A673 (cell line): Measurements from ENCODE around the gene AUNIP. TPM values are rescaled to one million over a fixed set of nuclear protein-coding genes. Genes with fewer than 3 reads are reported as not detected.

Experiments used
- BruUV-seq: library from RNA; stranded (reverse); fragments of 400-500 nt; replicated peaks from 2 replicates; lab custom pipeline; 2021; lab: Mats Ljungman, UMichigan
- CTCF ChIA-PET: fragments of 300-600 bp; sonication (Branson Sonifier 250); formaldehyde crosslinking; loops from one replicate; lab custom pipeline; 2022; ENCODE audit warnings: antibody characterized with exemption; lab: Charles Lee
- POLR2A ChIA-PET: fragments of 300-600 bp; sonication (Branson Sonifier 250); formaldehyde crosslinking; loops from one replicate; lab custom pipeline; 2022; ENCODE audit warnings: antibody characterized with exemption; ENCODE audit not compliant: low non-redundant PET; lab: Charles Lee
- DNase-seq: peaks from one replicate; pipeline ENCODE4 v3.0.0-alpha.2; 2015; ENCODE audit warnings: low spot score
- H3K27ac ChIP-seq: fragments of 200-600 bp; sonication (generic); 2 replicates; pipeline ENCODE4 v1.5.1; 2016; ENCODE audit warnings: mixed run types, low read depth, mild to moderate bottlenecking, mixed read lengths, antibody characterized with exemption, low read length; ENCODE audit not compliant: poor library complexity, severe bottlenecking
- H3K27me3 ChIP-seq: fragments of 200-600 bp; sonication (generic); replicated peaks from 2 replicates; pipeline ENCODE4 v1.6.1; 2017; ENCODE audit warnings: mixed run types, low read depth, mild to moderate bottlenecking, mixed read lengths, antibody characterized with exemption, low read length; ENCODE audit not compliant: insufficient read depth, poor library complexity
- H3K36me3 ChIP-seq: fragments of 200-600 bp; sonication (generic); 2 replicates; pipeline ENCODE4 v1.6.1; 2016; ENCODE audit warnings: mixed run types, mild to moderate bottlenecking, mixed read lengths, antibody characterized with exemption, low read length; ENCODE audit not compliant: insufficient read depth, poor library complexity, severe bottlenecking
- H3K4me1 ChIP-seq: fragments of 200-600 bp; sonication (generic); 2 replicates; pipeline ENCODE4 v1.6.1; 2017; ENCODE audit warnings: mixed run types, mild to moderate bottlenecking, mixed read lengths, antibody characterized with exemption, low read length; ENCODE audit not compliant: insufficient read depth, poor library complexity, severe bottlenecking
- H3K4me3 ChIP-seq: fragments of 200-600 bp; sonication (generic); 2 replicates; pipeline ENCODE4 v1.5.1; 2016; ENCODE audit warnings: low read depth, mixed run types, mild to moderate bottlenecking, mixed read lengths, low read length; ENCODE audit not compliant: poor library complexity, severe bottlenecking
- H3K9me3 ChIP-seq: fragments of 200-600 bp; sonication (generic); 2 replicates; pipeline ENCODE4 v1.6.1; 2016; ENCODE audit warnings: mixed run types, low read depth, mild to moderate bottlenecking, mixed read lengths, antibody characterized with exemption, low read length; ENCODE audit not compliant: poor library complexity, severe bottlenecking
- CTCF ChIP-seq: fragments of 300-800, 200-600 bp; sonication (generic); conservative IDR thresholded peaks from 2 replicates; pipeline ENCODE4 v1.5.1; 2017; ENCODE audit warnings: low read depth, mild to moderate bottlenecking, antibody characterized with exemption, low read length, moderate library complexity, mixed read lengths
- EZH2 ChIP-seq: fragments of 200-600 bp; sonication (generic); IDR thresholded peaks from 2 replicates; pipeline ENCODE4 v1.6.1; 2017; ENCODE audit warnings: borderline replicate concordance, low read depth, mild to moderate bottlenecking, mixed read lengths, antibody characterized with exemption, low read length; ENCODE audit not compliant: poor library complexity, severe bottlenecking
- intact Hi-C: fragments of 100-400 bp; cut with micrococcal nuclease; formaldehyde crosslinking; loops from one replicate; pipeline ENCODE4 v1.10.0; 2022; ENCODE audit not compliant: unreplicated experiment
- total RNA-seq: library from RNA; stranded (reverse); gene quantifications from 2 replicates; pipeline ENCODE4 v1.2.3, GENCODE V29; 2021

The AUNIP gene
- total RNA-seq, 1 experiment from 2014 or later, result 18.9 TPM

GRCh38 chr1:25904943-25905679 is 45.9 kb upstream of the AUNIP start:
- no peaks in the 10 kb centered on the region for H3K27me3 ChIP-seq
- ChIA-PET POLR2A (interaction anchor here (1.2 kb wide), 1 partner anchor 9 kb away, joined by 5 read pairs; no protein-coding TSS in a partner anchor), CTCF (interaction anchor here (0.6 to 1.0 kb wide), 3 partner anchors 10 to 83 kb away, joined by 3 to 5 read pairs (median 4); no protein-coding TSS in a partner anchor)
- DNase-seq, result peak; percentile 98
- H3K27ac ChIP-seq, result peak overlapping the region; percentile 97
- no peaks in the 10 kb centered on the region for H3K9me3 ChIP-seq
- TSS peak; percentile 24 for BruUV-seq
- H3K36me3 ChIP-seq, result peaks cover 47% of the 10 kb centered on the region
- TF ChIP-seq EZH2 (no peak), CTCF (peak; percentile 34)
- H3K4me3 ChIP-seq, result peak overlapping the region; percentile 88
- H3K4me1 ChIP-seq, result peaks cover 23% of the 10 kb centered on the region
- intact Hi-C loops, result no loop called here

- H3K36me3 ChIP-seq, result peaks cover 58% of the 10 kb centered on the region
- H3K27me3 ChIP-seq, result no peaks in the 10 kb centered on the region
- ChIA-PET POLR2A (interaction anchor here (0.8 kb wide), 1 partner anchor 69 kb away, joined by 4 read pairs; no protein-coding TSS in a partner anchor), CTCF (interaction anchor here (0.6 to 0.8 kb wide), 2 partner anchors 17 to 82 kb away, joined by 3 to 5 read pairs; no protein-coding TSS in a partner anchor)
- intact Hi-C loops, result no loop called here
- BruUV-seq, result no TSS peak
- peak overlapping the region; percentile 88 for H3K4me3 ChIP-seq
- TF ChIP-seq CTCF, result no peak
- TF ChIP-seq EZH2, result no peak
- no peaks in the 10 kb centered on the region for H3K9me3 ChIP-seq
- H3K4me1 ChIP-seq, result peaks cover 23% of the 10 kb centered on the region
- H3K27ac ChIP-seq, result peak overlapping the region; percentile 97
- no peak for DNase-seq
Observed at GRCh38 chr1:25903986-25904385, 44.7 kb upstream of the AUNIP start.

- intact Hi-C loops, result no loop called here
- ChIA-PET CTCF (no interaction called here), POLR2A (interaction anchor here (0.6 kb wide), 1 partner anchor 663 kb away, joined by 4 read pairs; no protein-coding TSS in a partner anchor)
- TF ChIP-seq EZH2 (no peak), CTCF (no peak)
- H3K27ac ChIP-seq, result no peak overlapping the region
- no TSS peak for BruUV-seq
- no peak for DNase-seq
- peaks cover 73% of the 10 kb centered on the region for H3K36me3 ChIP-seq
- H3K4me3 ChIP-seq, result no peak overlapping the region
- no peaks in the 10 kb centered on the region for H3K9me3 ChIP-seq
- no peaks in the 10 kb centered on the region for H3K27me3 ChIP-seq
- H3K4me1 ChIP-seq, result peaks cover 28% of the 10 kb centered on the region
Observed at GRCh38 chr1:25902462-25902861, 43.2 kb upstream of the AUNIP start.
